HCT116 (cell line): ENCODE measurements around the gene EIF5B.

ENCODE experiments used
- EZH2 ChIP-seq: fragments of 200-600 bp; sonication (generic); IDR thresholded peaks from 2 replicates; pipeline ENCODE4 v1.6.1; 2017; ENCODE audit warnings: antibody characterized with exemption, mixed run types
- EZH2phosphoT487 ChIP-seq: fragments of 200-600 bp; IDR thresholded peaks from 2 replicates; pipeline ENCODE4 v1.6.1; 2018; ENCODE audit warnings: antibody characterized with exemption, borderline replicate concordance
- FOSL1 ChIP-seq: IDR thresholded peaks from 2 replicates; pipeline ENCODE4 v1.6.1; 2012; ENCODE audit warnings: low read depth
- POLR2A ChIP-seq: IDR thresholded peaks from 2 replicates; pipeline ENCODE4 v1.7.0; 2011; ENCODE audit warnings: borderline replicate concordance; ENCODE audit not compliant: insufficient read depth, insufficient read length; ENCODE audit errors: extremely low read depth
- POLR2AphosphoS5 ChIP-seq: IDR thresholded peaks from 2 replicates; pipeline ENCODE4 v1.6.1; 2011; ENCODE audit warnings: mild to moderate bottlenecking, low read depth, low read length, moderate library complexity
- RAD21 ChIP-seq: IDR thresholded peaks from 2 replicates; pipeline ENCODE4 v1.6.1; 2012; ENCODE audit warnings: low read depth, mild to moderate bottlenecking
- SIN3A ChIP-seq: IDR thresholded peaks from 2 replicates; pipeline ENCODE4 v1.6.1; 2012; ENCODE audit warnings: low read depth
- YY1 ChIP-seq: IDR thresholded peaks from 2 replicates; pipeline ENCODE4 v1.6.1; 2011; ENCODE audit warnings: low read length, low read depth, moderate library complexity, mild to moderate bottlenecking; ENCODE audit not compliant: insufficient replicate concordance; ENCODE audit errors: extremely low read depth
- TF ChIP-seq, protein P1 (sequence below), 3 experiments: fragments of 200-600 bp in 1 of 3; sonication (generic) in 1 of 3; IDR thresholded peaks in 2 of 3; conservative IDR thresholded peaks in 1 of 3; 2 replicates each; pipeline ENCODE4 v1.5.1; 2012 to 2017; ENCODE audit warnings: low read depth in 2 of 3, low read length in 2 of 3, antibody characterized with exemption in 1 of 3, borderline replicate concordance in 1 of 3, control low read depth in 1 of 3, mild to moderate bottlenecking in 1 of 3, mixed read lengths in 1 of 3, mixed run types in 1 of 3, moderate library complexity in 1 of 3; ENCODE audit not compliant: insufficient read depth in 1 of 3
- TF ChIP-seq, protein P2 (sequence below): IDR thresholded peaks from 2 replicates; pipeline ENCODE4 v1.6.1; 2012
- TF ChIP-seq, protein P3 (sequence below): IDR thresholded peaks from 2 replicates; pipeline ENCODE4 v1.6.1; 2012; ENCODE audit warnings: low read depth

DNA sequence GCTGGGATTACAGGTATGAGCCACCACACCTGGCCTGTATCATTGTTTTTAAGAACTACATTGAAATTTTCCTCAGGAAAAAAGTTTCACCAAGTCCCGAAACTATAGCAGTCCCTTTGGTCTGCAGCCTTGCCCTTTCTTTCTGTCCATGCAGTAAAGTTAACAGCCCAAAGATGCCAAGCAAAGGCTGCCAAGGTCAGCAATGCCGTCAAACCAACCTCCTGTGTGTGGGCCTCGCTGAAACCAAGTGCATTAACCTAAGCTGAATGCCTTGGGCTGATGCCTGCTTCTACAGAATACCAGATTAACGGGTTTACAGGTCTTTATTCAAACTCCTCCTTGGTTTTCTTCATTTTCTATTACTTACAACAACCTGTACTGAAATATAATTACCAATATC lies 73.1 kb downstream of the EIF5B start:
- TF ChIP-seq POLR2AphosphoS5 (no peak), POLR2A (no peak), EZH2 (no peak), SIN3A (no peak), FOSL1 (no peak), YY1 (no peak), RAD21 (no peak), EZH2phosphoT487 (no peak)
- TF ChIP-seq, protein P1, sequence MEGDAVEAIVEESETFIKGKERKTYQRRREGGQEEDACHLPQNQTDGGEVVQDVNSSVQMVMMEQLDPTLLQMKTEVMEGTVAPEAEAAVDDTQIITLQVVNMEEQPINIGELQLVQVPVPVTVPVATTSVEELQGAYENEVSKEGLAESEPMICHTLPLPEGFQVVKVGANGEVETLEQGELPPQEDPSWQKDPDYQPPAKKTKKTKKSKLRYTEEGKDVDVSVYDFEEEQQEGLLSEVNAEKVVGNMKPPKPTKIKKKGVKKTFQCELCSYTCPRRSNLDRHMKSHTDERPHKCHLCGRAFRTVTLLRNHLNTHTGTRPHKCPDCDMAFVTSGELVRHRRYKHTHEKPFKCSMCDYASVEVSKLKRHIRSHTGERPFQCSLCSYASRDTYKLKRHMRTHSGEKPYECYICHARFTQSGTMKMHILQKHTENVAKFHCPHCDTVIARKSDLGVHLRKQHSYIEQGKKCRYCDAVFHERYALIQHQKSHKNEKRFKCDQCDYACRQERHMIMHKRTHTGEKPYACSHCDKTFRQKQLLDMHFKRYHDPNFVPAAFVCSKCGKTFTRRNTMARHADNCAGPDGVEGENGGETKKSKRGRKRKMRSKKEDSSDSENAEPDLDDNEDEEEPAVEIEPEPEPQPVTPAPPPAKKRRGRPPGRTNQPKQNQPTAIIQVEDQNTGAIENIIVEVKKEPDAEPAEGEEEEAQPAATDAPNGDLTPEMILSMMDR (IDR thresholded peaks at IDR 0.05 in 2 of 3, conservative IDR thresholded peaks at IDR 0.05 in 1 of 3; ENCODE audit: borderline replicate concordance in 1 of 3, insufficient read depth in 1 of 3, low read depth in 2 of 3, low read length in 2 of 3) = no peak
- TF ChIP-seq, protein P2, sequence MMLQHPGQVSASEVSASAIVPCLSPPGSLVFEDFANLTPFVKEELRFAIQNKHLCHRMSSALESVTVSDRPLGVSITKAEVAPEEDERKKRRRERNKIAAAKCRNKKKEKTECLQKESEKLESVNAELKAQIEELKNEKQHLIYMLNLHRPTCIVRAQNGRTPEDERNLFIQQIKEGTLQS = no peak
- TF ChIP-seq, protein P3, sequence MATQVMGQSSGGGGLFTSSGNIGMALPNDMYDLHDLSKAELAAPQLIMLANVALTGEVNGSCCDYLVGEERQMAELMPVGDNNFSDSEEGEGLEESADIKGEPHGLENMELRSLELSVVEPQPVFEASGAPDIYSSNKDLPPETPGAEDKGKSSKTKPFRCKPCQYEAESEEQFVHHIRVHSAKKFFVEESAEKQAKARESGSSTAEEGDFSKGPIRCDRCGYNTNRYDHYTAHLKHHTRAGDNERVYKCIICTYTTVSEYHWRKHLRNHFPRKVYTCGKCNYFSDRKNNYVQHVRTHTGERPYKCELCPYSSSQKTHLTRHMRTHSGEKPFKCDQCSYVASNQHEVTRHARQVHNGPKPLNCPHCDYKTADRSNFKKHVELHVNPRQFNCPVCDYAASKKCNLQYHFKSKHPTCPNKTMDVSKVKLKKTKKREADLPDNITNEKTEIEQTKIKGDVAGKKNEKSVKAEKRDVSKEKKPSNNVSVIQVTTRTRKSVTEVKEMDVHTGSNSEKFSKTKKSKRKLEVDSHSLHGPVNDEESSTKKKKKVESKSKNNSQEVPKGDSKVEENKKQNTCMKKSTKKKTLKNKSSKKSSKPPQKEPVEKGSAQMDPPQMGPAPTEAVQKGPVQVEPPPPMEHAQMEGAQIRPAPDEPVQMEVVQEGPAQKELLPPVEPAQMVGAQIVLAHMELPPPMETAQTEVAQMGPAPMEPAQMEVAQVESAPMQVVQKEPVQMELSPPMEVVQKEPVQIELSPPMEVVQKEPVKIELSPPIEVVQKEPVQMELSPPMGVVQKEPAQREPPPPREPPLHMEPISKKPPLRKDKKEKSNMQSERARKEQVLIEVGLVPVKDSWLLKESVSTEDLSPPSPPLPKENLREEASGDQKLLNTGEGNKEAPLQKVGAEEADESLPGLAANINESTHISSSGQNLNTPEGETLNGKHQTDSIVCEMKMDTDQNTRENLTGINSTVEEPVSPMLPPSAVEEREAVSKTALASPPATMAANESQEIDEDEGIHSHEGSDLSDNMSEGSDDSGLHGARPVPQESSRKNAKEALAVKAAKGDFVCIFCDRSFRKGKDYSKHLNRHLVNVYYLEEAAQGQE = no peak
